GM18909 (cell line): ENCODE results near the gene IFT88.
"Not testable (repeated sequence)": the region's sequence is repeated elsewhere in the genome, so short reads cannot be mapped to it uniquely, and the experiment has no call there.

ENCODE experiments used
- ATAC-seq: cut with Tn5 transposase; IDR thresholded peaks from one replicate; pipeline ENCODE4 v1.9.1; 2021; ENCODE audit warnings: mild to moderate bottlenecking; ENCODE audit not compliant: unreplicated experiment, poor library complexity

IFT88 gene

DNA sequence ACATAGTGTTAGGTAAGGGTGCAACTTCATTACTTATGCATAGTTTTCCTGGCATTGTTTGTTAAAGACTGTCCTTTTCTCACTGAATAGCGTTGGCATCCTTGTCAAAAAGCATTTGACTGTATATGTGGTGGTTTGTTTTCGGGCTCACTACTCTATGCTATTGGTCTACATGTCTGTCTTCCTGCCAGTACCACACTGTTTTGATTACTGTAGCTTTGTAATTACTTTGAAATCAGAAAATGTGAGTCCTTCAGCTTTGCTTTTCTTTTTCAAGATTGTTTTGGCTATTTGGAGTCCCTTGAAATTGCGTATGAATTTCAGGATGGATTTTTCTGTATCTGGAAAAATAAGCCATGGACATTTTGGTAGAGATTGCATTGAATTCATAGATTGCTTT is 56.0 kb downstream of the IFT88 start:
- no peak for ATAC-seq

DNA sequence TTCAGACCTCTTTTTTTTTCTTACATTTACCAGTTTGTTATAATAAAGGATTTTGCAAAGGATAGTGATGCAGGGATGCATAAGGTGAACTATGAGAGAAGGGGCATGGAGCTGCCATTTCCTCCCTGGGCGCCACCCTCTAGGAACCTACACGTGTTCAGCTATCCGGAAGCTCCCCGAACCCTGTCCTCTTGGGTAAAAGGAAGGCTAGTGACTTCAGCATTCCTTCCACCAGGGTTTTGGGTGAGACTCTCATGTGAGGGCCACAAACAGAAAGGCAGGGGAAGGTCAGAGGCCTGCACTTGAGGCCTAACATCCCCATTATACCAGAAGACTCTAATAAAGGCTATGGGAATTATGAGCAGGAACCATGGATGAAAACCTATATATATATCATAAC is 57.3 kb downstream of the IFT88 start:
- ATAC-seq, result no peak

- no peak for ATAC-seq
These were observed 66.8 kb downstream of the IFT88 start for GRCh38 chr13:20633802-20634201.

DNA sequence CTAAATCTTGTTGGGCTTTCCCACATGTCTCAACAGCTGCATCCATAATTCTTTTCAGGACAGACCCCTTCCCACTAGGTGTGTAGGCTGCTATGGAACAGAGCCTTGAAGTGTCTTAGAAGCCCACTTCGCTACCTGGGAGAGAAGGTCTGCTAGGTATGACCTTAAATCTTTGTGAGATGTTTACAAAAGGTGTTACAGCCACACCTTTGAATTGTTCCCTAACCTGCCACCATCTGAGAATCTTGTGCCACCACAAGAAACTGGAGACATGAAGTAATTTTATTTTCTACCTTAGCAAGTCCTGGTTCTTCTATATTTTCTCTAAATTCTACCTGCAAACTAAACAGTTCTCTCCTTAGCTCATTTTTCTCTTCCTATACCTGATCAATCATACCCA is 69.1 kb downstream of the IFT88 start:
- no peak for ATAC-seq

DNA sequence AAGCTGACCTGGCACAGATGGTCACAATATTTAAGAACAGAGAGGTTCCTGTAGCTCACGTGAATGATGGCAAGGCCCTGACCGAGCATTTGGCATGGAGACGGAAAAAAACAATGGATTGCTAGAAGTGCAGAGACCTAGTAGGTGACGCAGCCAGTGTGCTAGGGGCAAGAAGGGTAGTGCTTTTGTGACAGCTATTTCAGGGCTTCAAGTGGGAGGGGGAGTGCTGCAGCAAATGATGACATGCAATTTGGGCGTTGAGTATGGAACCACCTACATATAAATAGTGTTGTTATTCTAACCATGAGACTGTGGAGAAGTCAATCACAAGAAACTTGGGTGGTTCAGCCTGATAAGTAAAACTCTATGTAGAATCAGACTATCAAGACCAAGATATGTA is 70.9 kb downstream of the IFT88 start:
- no peak for ATAC-seq

- ATAC-seq, result no peak
These were observed 80.8 kb downstream of the IFT88 start for GRCh38 chr13:20647758-20648157.

DNA sequence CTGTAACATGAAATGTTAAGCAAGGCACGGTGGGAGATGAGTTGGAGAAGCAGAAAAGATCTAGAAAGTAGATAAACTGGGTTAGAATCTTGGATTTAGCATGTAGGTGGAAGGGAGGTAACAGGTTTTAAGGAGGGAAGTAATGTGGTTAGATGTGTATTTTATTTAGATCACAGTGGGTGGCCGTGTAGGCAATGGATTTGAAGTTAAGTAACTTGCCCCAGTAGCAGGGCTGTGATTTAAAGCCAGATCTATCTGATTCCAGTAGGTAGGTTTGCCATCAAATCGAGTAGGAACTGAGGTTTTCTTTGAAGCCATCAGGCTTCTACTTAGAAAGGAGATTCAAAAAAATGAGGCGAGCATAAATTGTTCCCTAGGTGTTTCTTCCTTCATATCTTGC is 86.0 kb downstream of the IFT88 start:
- ATAC-seq, result no peak

GRCh38 chr13:20654156-20654555 is 87.2 kb downstream of the IFT88 start:
- no peak for ATAC-seq

- no peak for ATAC-seq
These were observed 91.6 kb downstream of the IFT88 start for GRCh38 chr13:20658451-20659040.

- no peak for ATAC-seq
These were observed 97.4 kb downstream of the IFT88 start for GRCh38 chr13:20664351-20664750.

GRCh38 chr13:20666948-20667347 is 100.0 kb downstream of the IFT88 start:
- no peak for ATAC-seq

- no peak for ATAC-seq
These were observed 101.0 kb downstream of the IFT88 start for GRCh38 chr13:20667857-20668437.

DNA sequence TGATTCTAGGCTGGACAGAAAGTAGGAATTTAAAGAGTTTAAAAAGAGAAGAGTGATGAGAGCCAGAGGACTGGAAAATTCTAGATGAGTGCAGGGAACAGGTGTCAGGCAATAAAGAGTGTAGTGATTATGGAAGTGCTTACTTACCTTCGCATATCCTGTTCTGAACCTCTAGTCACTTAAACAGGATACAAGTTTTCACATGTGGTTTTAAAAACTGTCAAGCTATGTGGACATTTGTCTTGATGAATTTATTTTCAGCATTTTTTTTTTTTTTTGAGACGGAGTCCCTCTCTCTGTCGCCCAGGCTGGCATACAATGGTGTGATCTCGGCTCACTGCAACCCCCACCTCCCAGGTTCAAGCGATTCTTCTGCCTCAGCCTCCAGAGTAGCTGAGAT is 102.2 kb downstream of the IFT88 start:
- ATAC-seq, result no peak

DNA sequence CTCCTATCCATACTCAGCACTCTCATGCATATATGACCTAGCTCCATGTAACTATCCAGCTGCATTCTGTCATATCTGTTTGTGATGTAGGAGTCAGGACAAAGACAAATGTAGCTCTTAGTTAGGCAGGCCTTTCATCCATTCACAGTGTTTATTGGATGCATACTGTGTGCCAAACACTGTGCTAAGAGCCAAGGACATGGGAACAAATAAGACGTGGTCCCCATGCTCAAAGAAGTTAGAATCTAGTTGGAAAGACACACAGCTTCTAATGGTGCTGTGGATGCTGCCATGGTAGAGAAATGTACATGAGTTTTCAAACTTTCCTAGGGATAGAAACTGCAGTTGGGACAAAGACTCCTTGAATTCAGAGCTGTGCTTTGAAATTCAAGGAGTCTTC is 104.8 kb downstream of the IFT88 start:
- ATAC-seq, result no peak

DNA sequence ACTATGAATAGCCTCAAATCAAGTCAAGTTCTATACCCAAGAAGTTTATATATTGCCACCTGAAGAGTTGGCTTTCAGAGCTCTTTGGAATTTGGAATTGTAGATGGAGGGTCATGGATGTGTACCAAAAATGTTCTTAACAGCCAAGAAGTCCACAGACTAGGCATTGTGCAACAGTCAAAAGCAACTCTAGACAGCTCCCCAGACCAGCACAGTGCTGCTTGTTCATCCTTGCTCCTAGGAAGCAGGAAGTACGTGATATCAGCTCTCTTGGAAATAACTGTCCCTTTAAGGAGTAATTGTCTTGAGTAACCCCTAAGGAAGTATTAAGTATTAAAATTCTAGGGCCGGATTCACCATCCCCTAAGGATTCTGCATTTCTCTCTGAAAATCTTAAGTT is 105.8 kb downstream of the IFT88 start:
- ATAC-seq, result no peak

DNA sequence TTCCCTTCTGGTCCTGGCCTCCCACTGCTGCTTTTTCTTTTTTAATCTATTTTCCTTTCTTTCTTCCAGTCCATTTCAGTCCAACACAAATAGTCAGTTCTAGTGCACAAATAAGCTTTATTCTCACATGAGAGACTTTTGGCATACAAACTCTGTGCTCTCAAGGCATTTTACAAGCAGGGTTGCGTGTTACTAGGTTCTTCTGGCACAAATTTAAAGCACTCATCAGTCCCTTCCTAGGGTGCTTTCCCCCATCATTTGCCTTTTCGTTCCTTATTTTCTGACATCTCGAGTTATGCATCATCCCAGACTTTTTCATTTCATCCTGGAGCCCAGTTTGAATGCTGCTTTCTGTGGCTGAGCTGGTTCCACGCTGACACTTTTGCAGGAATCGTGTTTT is 106.8 kb downstream of the IFT88 start:
- ATAC-seq, result no peak

- no peak for ATAC-seq
These were observed 109.3 kb downstream of the IFT88 start for GRCh38 chr13:20676213-20676612.

GRCh38 chr13:20678606-20679005 is 111.6 kb downstream of the IFT88 start:
- ATAC-seq, result not testable (repeated sequence)

DNA sequence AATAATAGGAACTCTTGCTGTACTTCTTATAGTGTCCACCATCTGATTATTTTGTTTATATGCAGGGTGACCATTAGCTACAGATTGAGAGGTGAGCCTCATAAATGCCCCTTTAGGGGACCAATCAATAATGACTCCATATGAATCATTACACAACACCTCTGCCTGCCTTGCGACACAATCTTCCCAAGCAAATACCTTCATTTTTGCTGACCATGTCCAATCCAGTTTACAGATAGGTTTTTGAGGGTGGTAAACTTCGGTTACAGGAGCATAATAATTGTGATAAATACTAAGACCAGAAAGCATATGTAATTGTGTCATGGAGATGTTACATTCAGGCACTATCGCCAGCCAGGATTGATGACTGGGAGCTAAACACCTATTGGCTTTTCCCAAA is 112.9 kb downstream of the IFT88 start:
- no peak for ATAC-seq

GRCh38 chr13:20680416-20681080 is 113.6 kb downstream of the IFT88 start:
- ATAC-seq, result no peak

DNA sequence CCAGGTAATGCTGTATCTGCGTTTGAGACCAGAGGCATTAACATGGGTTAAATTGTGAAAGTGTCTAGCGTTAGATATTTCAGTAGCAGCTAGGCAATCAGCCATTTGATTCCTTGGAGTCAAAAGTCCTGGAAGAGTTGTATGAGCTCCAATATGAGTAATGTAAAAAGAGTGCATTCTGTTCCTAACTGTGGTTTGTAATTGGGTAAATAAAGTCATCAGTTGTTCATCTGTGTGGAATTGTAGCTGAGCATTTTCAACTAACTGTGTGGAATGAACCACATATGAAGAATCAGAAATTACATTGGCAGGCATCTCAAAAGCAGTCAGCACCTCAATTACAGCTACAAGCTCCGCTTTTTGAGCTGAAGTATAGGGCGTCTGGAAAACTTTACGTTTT is 114.5 kb downstream of the IFT88 start:
- ATAC-seq, result not testable (repeated sequence)

DNA sequence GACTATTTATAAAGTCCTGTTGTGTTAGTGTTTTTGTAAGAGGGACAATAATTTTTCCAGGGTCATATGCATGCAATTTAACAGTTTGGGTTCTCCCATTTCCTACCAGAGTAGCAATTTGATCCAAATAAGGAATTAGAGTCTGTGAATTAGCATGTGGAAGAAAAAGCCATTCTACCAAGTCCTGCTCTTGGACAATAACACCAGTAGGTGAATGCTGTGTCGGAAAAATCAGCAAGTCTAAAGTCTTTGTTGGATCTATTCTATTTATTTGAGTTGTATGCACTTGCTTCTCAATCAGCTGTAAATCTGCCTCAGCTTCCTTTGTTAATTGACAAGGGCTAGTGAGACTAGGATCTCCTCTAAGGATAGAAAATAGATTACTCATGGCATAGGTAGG is 115.1 kb downstream of the IFT88 start:
- no peak for ATAC-seq
